ENCODE results near the gene SGO2.

GRCh38 chr2:200608341-200609027 lies 82.5 kb downstream of the SGO2 start:
- TF ChIP-seq KLF9 (tag by site-specific recombination; IDR thresholded peaks at IDR 0.05; ENCODE audit: low read depth) (no peak), CTCF (tag by site-specific recombination; IDR thresholded peaks at IDR 0.05) (no peak), ZNF558 (tag by site-specific recombination; IDR thresholded peaks at IDR 0.05) (no peak), ZNF785 (tag by site-specific recombination; IDR thresholded peaks at IDR 0.05) (no peak), ZNF114 (tag by site-specific recombination; IDR thresholded peaks at IDR 0.05) (no peak), PRDM10 (tag by site-specific recombination; IDR thresholded peaks at IDR 0.05) (no peak), MZF1 (tag by site-specific recombination; IDR thresholded peaks at IDR 0.05; ENCODE audit: borderline replicate concordance) (no peak)
